Measurements from ENCODE around the gene CTDSP1. TPM values are rescaled to one million over a fixed set of nuclear protein-coding genes. Genes with fewer than 3 reads are reported as not detected.

The CTDSP1 gene
- total and polyA plus RNA-seq, 11 donors = 67.4 to 121 (median 93.8) TPM

DNA sequence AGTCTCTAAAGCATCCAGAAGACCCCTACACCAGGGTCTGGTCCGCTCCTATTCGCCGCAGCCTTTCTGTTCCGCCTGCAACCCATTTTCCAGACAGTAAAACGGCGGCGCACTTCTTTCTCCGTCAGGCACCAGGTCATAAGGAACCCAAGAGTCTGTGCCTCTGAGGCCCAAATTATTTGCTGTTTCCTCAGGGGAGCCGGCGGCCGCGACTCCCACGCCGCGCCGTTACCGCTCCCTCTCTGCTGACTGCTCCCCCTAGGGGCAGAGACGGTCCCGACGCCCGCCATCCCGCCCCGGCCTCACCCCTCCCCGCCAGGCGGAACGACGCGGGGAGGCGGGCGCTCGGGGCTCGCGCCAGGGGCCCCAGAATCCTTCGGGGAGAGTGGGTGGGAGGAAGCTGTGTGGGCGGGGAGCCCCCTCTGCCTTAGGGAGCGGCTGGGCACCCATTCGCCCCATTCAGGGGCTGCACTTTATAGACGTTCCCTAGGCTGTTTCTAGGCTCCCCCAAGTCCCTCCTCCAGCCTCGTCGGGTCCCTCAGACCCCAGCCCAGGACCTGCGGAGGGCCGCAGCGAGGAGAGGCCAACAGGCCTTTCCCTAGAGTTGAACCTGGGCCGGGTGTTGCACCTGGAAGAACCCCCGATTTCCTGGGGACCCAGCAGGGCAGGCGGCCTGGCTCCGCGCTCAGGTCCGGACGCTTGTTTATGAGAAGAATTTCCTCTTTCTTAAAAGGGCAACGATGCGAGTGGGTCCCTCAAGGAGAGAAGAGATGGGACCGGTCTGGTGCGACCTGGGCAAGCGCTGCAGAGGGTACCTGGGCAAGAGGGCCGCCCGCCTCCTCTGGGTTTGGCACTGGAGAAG lies 3.6 kb upstream of the CTDSP1 start:
- no peaks in the 10 kb centered on the region for H3K27me3 ChIP-seq
- H3K27ac ChIP-seq = peak overlapping the region; percentile 99 to 100 (median 100)
- peak; percentile 95 to 98 (median 95) for DNase-seq
- H3K9me3 ChIP-seq = no peaks in the 10 kb centered on the region
- intact Hi-C loops (cut with DNase I) = loop anchor here in 9 of 10 donors (1.0 to 10.0 kb wide), 14 partner anchors 10 to 211 kb away; partner anchors contain the start of genes AAMP (in 4 of the 9), PNKD (in 4 of the 9), TMBIM1 (in 2 of the 9) and ARPC2 (in 1 of the 9)
- peaks cover 0 to 52% (median 28%) of the 10 kb centered on the region in 12 donors for H3K4me1 ChIP-seq
- peak in 1 of 2 donors; percentile 59 for TF ChIP-seq POLR2A (IDR thresholded peaks at IDR 0.05)
- TF ChIP-seq, protein P1, sequence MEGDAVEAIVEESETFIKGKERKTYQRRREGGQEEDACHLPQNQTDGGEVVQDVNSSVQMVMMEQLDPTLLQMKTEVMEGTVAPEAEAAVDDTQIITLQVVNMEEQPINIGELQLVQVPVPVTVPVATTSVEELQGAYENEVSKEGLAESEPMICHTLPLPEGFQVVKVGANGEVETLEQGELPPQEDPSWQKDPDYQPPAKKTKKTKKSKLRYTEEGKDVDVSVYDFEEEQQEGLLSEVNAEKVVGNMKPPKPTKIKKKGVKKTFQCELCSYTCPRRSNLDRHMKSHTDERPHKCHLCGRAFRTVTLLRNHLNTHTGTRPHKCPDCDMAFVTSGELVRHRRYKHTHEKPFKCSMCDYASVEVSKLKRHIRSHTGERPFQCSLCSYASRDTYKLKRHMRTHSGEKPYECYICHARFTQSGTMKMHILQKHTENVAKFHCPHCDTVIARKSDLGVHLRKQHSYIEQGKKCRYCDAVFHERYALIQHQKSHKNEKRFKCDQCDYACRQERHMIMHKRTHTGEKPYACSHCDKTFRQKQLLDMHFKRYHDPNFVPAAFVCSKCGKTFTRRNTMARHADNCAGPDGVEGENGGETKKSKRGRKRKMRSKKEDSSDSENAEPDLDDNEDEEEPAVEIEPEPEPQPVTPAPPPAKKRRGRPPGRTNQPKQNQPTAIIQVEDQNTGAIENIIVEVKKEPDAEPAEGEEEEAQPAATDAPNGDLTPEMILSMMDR (IDR thresholded peaks at IDR 0.05) = peak; percentile 83 to 99 (median 94)
- ATAC-seq = peak; percentile 70 to 80 (median 74)
- H3K4me3 ChIP-seq = peak overlapping the region; percentile 63 to 100 (median 96)
- 0 to 1% (median 0%) methylated on average over 17 to 57 of the region's 57 CpGs for WGBS, 4 donors
- peaks cover 0 to 1% (median 0%) of the 10 kb centered on the region in 9 donors for H3K36me3 ChIP-seq

DNA sequence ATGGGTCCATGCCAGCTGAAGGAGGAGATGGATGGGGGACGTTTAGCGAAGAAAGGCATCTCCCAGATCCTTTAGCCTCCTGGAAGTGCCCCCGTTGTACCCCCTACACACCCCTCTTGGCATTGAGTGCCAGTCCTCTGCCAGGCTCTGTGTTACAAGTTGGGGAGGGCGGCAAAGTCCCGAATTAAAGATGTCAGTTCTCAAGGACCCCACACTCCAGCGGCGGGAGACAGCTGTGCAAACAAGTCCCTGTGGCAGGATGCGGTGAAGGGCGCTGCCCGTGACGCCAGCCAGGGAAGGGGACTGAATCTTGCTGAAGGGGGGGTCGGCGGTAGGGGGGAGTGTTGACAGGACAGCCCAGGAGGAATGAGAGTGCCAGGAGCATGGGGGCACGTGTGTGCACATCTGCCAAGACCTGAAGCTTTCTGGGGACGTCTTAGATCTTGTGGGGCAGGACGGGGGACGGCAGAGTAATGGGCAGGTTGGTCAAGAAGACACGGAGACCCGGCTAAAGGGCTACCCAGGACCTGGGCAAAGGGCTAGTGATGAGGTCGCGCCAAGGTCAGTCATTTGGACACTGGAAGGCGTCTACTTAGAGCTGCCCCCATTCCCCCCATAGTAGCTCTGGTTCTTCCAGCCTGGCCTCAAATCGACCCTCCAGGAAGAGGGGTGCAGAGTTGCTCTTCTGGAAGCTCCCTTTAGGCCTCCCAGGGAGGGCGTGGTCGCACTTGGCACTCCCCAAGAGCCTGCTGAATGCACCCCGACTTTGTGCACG lies 2.8 kb upstream of the CTDSP1 start:
- H3K9me3 ChIP-seq = no peaks in the 10 kb centered on the region
- peak; percentile 84 to 92 (median 88) for DNase-seq
- TF ChIP-seq, protein P1 (IDR thresholded peaks at IDR 0.05) = no peak
- TF ChIP-seq POLR2A (IDR thresholded peaks at IDR 0.05) = no peak
- WGBS, 4 donors = 0 to 1% (median 1%) methylated on average over 25 to 27 of the region's 27 CpGs
- H3K4me1 ChIP-seq = peaks cover 6 to 60% (median 37%) of the 10 kb centered on the region in 12 donors
- peak overlapping the region; percentile 63 to 100 (median 96) for H3K4me3 ChIP-seq
- peak overlapping the region; percentile 99 to 100 (median 100) for H3K27ac ChIP-seq
- peak; percentile 2 to 46 (median 14) for ATAC-seq
- H3K27me3 ChIP-seq = no peaks in the 10 kb centered on the region
- intact Hi-C loops (cut with DNase I) = loop anchor here in 8 of 10 donors (1.0 to 10.0 kb wide), 12 partner anchors 9 to 212 kb away; partner anchors contain the start of genes AAMP (in 4 of the 8), PNKD (in 4 of the 8), TMBIM1 (in 2 of the 8) and ARPC2 (in 1 of the 8)
- H3K36me3 ChIP-seq = peaks cover 0 to 10% (median 6%) of the 10 kb centered on the region in 9 donors

DNA sequence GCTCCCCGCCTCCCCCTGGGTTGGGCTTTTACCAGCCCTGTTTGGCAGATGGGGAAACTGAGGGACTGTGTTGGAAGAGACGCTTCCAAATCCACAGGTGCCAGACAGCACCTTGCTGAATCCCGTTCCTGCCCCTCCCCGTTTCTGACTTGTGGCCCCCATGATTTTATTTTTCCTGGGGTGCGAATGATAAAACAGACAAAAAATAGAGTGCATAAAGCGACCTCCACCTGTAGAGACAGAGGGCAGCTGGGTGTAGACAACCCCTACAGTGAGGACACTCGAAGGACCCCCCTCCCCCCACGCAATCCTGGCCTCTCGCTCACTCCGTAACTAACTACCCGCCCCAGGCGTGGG lies 2.2 kb upstream of the CTDSP1 start:
- DNase-seq (no peak), ATAC-seq (peak in 1 of 4 donors; percentile 17)
- H3K27me3 ChIP-seq = no peaks in the 10 kb centered on the region
- H3K4me3 ChIP-seq = peak overlapping the region; percentile 63 to 100 (median 96)
- TF ChIP-seq, protein P1 (IDR thresholded peaks at IDR 0.05) = no peak
- TF ChIP-seq POLR2A (IDR thresholded peaks at IDR 0.05) = no peak
- peaks cover 0 to 15% (median 12%) of the 10 kb centered on the region in 9 donors for H3K36me3 ChIP-seq
- 3 to 6% (median 5%) methylated on average over 12 of the region's 12 CpGs for WGBS, 4 donors
- H3K4me1 ChIP-seq = peaks cover 6 to 66% (median 42%) of the 10 kb centered on the region in 12 donors
- intact Hi-C loops (cut with DNase I) = loop anchor here in 7 of 10 donors (2.0 to 10.0 kb wide), 8 partner anchors 93 to 213 kb away; partner anchors contain the start of genes AAMP (in 3 of the 7), PNKD (in 3 of the 7), TMBIM1 (in 2 of the 7) and ARPC2 (in 1 of the 7)
- H3K27ac ChIP-seq = peak overlapping the region; percentile 99 to 100 (median 100)
- H3K9me3 ChIP-seq = no peaks in the 10 kb centered on the region

All from heart left ventricle (tissue), 16 donors.